HCT116 (cell line): Measurements from ENCODE around the gene CCNYL1. TPM values are rescaled to one million over a fixed set of nuclear protein-coding genes. Genes with fewer than 3 reads are reported as not detected.

ENCODE experiments used
- ATAC-seq: fragments of 200-7000 bp; cut with Tn5 transposase; 2 replicates; pipeline ENCODE4 v1.9.1; 2020; ENCODE audit warnings: mild to moderate bottlenecking, moderate library complexity
- BruUV-seq: library from RNA; stranded (reverse); fragments of 400-500 nt; replicated peaks from 2 replicates; lab custom pipeline; 2021; lab: Mats Ljungman, UMichigan
- CTCF ChIA-PET: fragments of 300-600 bp; sonication (Branson Sonifier 250); formaldehyde crosslinking; loops from one replicate; lab custom pipeline; 2021; ENCODE audit warnings: antibody characterized with exemption; lab: Charles Lee
- POLR2A ChIA-PET: fragments of 300-600, 350-600 bp; sonication (Branson Sonifier 250); formaldehyde crosslinking; loops from one replicate; lab custom pipeline; 2021; ENCODE audit warnings: antibody characterized with exemption; lab: Charles Lee
- RAD21 ChIA-PET, 2 experiments: fragments of 300-600 bp; sonication (Branson Sonifier 250); formaldehyde crosslinking; loops; one replicate each; lab custom pipeline; 2023; ENCODE audit warnings: low total read pairs in 2 of 2; ENCODE audit not compliant: uncharacterized antibody in 2 of 2, unreplicated experiment in 2 of 2, low non-redundant PET in 1 of 2; lab: Charles Lee
- DNase-seq: peaks from one replicate; pipeline ENCODE4 v3.0.0-alpha.2; 2010; ENCODE audit warnings: low read depth, low spot score
- H2AFZ ChIP-seq: fragments of 200-600 bp; shearing (Covaris generic), sonication (generic); 2 replicates; pipeline ENCODE4 v1.6.1; 2017; ENCODE audit warnings: low read depth, mixed run types, mixed read lengths, antibody characterized with exemption, low read length; ENCODE audit not compliant: poor library complexity, severe bottlenecking
- H3K27ac ChIP-seq: 2 replicates; pipeline ENCODE4 v1.5.1; 2012; ENCODE audit warnings: low read depth, low read length
- H3K27me3 ChIP-seq: fragments of 200-600 bp; sonication (generic); 2 replicates; pipeline ENCODE4 v1.6.1; 2016; ENCODE audit warnings: mixed run types, low read length, mixed read lengths; ENCODE audit not compliant: insufficient read depth
- H3K36me3 ChIP-seq, 2 experiments: fragments of 200-500 bp in 1 of 2; fragments of 200-600 bp in 1 of 2; sonication (Bioruptor generic) in 1 of 2; sonication (generic) in 1 of 2; 2 replicates each; pipeline versions ENCODE4 v1.5.1 to v1.6.1; 2014 to 2016; ENCODE audit warnings: low read length in 2 of 2, inconsistent platforms in 1 of 2, mixed read lengths in 1 of 2, mixed run types in 1 of 2; ENCODE audit not compliant: insufficient read depth in 2 of 2, control insufficient read depth in 1 of 2
- H3K4me1 ChIP-seq, 2 experiments: fragments of 200-600 bp in 1 of 2; sonication (generic) in 1 of 2; 2 replicates each; pipeline versions ENCODE4 v1.5.1 to v1.6.1; 2012 to 2017; ENCODE audit warnings: low read length in 2 of 2, inconsistent platforms in 1 of 2, mild to moderate bottlenecking in 1 of 2, mixed read lengths in 1 of 2, mixed run types in 1 of 2, moderate library complexity in 1 of 2; ENCODE audit not compliant: insufficient read depth in 2 of 2, control insufficient read depth in 1 of 2
- H3K4me2 ChIP-seq: fragments of 200-600 bp; sonication (generic); 2 replicates; pipeline ENCODE4 v1.6.1; 2017; ENCODE audit warnings: mixed run types, low read length, mixed read lengths
- H3K4me3 ChIP-seq, 2 experiments: fragments of 200-600 bp in 1 of 2; sonication (generic) in 1 of 2; replicated peaks in 1 of 2; 2 replicates each; pipeline ENCODE4 v1.5.1; 2011 to 2016; ENCODE audit warnings: low read length in 2 of 2, control low read depth in 1 of 2, low read depth in 1 of 2, mild to moderate bottlenecking in 1 of 2, mixed read lengths in 1 of 2, mixed run types in 1 of 2
- H3K79me2 ChIP-seq: fragments of 200-600 bp; sonication (generic); 2 replicates; pipeline ENCODE4 v1.6.1; 2017; ENCODE audit warnings: mild to moderate bottlenecking, mixed run types, low read length, moderate library complexity, mixed read lengths; ENCODE audit not compliant: insufficient read depth
- H3K9ac ChIP-seq: fragments of 200-600 bp; sonication (generic); 2 replicates; pipeline ENCODE4 v1.6.1; 2016; ENCODE audit warnings: low read length, mixed read lengths
- H3K9me2 ChIP-seq: fragments of 200-600 bp; sonication (generic), shearing (Covaris generic); 2 replicates; pipeline ENCODE4 v1.6.1; 2017; ENCODE audit warnings: mixed run types, mild to moderate bottlenecking, moderate library complexity; ENCODE audit not compliant: insufficient read depth
- H3K9me3 ChIP-seq, 2 experiments: fragments of 200-500 bp in 1 of 2; fragments of 200-600 bp in 1 of 2; sonication (Bioruptor generic) in 1 of 2; sonication (generic) in 1 of 2; 2 replicates each; pipeline ENCODE4 v1.6.1; 2014 to 2017; ENCODE audit warnings: low read length in 2 of 2, mixed read lengths in 2 of 2, inconsistent platforms in 1 of 2, low read depth in 1 of 2, mild to moderate bottlenecking in 1 of 2, mixed run types in 1 of 2, moderate library complexity in 1 of 2; ENCODE audit not compliant: control insufficient read depth in 1 of 2, insufficient read depth in 1 of 2
- H4K20me1 ChIP-seq: fragments of 200-600 bp; sonication (generic), shearing (Covaris generic); 2 replicates; pipeline ENCODE4 v1.6.1; 2017; ENCODE audit warnings: mixed run types, mild to moderate bottlenecking, moderate library complexity; ENCODE audit not compliant: insufficient read depth
- CBX3 ChIP-seq: IDR thresholded peaks from 2 replicates; pipeline ENCODE4 v1.6.1; 2012; ENCODE audit warnings: low read depth
- CEBPB ChIP-seq: IDR thresholded peaks from 2 replicates; pipeline ENCODE4 v1.6.1; 2012; ENCODE audit warnings: low read depth
- CTCF ChIP-seq, 3 experiments: fragments of 200-600 bp in 1 of 3; sonication (generic) in 1 of 3; IDR thresholded peaks in 2 of 3; conservative IDR thresholded peaks in 1 of 3; 2 replicates each; pipeline ENCODE4 v1.5.1; 2012 to 2017; ENCODE audit warnings: low read depth in 2 of 3, low read length in 2 of 3, antibody characterized with exemption in 1 of 3, borderline replicate concordance in 1 of 3, control low read depth in 1 of 3, mild to moderate bottlenecking in 1 of 3, mixed read lengths in 1 of 3, mixed run types in 1 of 3, moderate library complexity in 1 of 3; ENCODE audit not compliant: insufficient read depth in 1 of 3
- EZH2 ChIP-seq: fragments of 200-600 bp; sonication (generic); IDR thresholded peaks from 2 replicates; pipeline ENCODE4 v1.6.1; 2017; ENCODE audit warnings: antibody characterized with exemption, mixed run types
- EZH2phosphoT487 ChIP-seq: fragments of 200-600 bp; IDR thresholded peaks from 2 replicates; pipeline ENCODE4 v1.6.1; 2018; ENCODE audit warnings: antibody characterized with exemption, borderline replicate concordance
- FOSL1 ChIP-seq: IDR thresholded peaks from 2 replicates; pipeline ENCODE4 v1.6.1; 2012; ENCODE audit warnings: low read depth
- JUND ChIP-seq: IDR thresholded peaks from 2 replicates; pipeline ENCODE4 v1.6.1; 2012
- POLR2A ChIP-seq: IDR thresholded peaks from 2 replicates; pipeline ENCODE4 v1.7.0; 2011; ENCODE audit warnings: borderline replicate concordance; ENCODE audit not compliant: insufficient read depth, insufficient read length; ENCODE audit errors: extremely low read depth
- RAD21 ChIP-seq: IDR thresholded peaks from 2 replicates; pipeline ENCODE4 v1.6.1; 2012; ENCODE audit warnings: low read depth, mild to moderate bottlenecking
- SP1 ChIP-seq: IDR thresholded peaks from 2 replicates; pipeline ENCODE4 v1.6.1; 2012; ENCODE audit warnings: low read depth
- SRF ChIP-seq: IDR thresholded peaks from 2 replicates; pipeline ENCODE4 v1.6.1; 2012; ENCODE audit warnings: low read depth
- TCF7L2 ChIP-seq: IDR thresholded peaks from 2 replicates; pipeline ENCODE4 v1.7.0; 2011; ENCODE audit warnings: borderline replicate concordance, inconsistent platforms; ENCODE audit not compliant: insufficient read depth, insufficient read length; ENCODE audit errors: extremely low read depth
- YY1 ChIP-seq: IDR thresholded peaks from 2 replicates; pipeline ENCODE4 v1.6.1; 2011; ENCODE audit warnings: low read length, low read depth, moderate library complexity, mild to moderate bottlenecking; ENCODE audit not compliant: insufficient replicate concordance; ENCODE audit errors: extremely low read depth
- ZBTB33 ChIP-seq: IDR thresholded peaks from 2 replicates; pipeline ENCODE4 v1.6.1; 2011; ENCODE audit warnings: mild to moderate bottlenecking, low read length, moderate library complexity; ENCODE audit not compliant: insufficient replicate concordance; ENCODE audit errors: extremely low read depth
- intact Hi-C: fragments of 100-400 bp; cut with micrococcal nuclease; formaldehyde crosslinking; loops from 2 replicates; pipeline ENCODE4 v1.10.0; 2022
- total RNA-seq: library from RNA; stranded (reverse); gene quantifications from one replicate; pipeline ENCODE4 v1.2.1, GENCODE V29; 2021; ENCODE audit not compliant: unreplicated experiment
- TF ChIP-seq, protein P1 (sequence below): IDR thresholded peaks from 2 replicates; pipeline ENCODE4 v1.6.1; 2012
- TF ChIP-seq, protein P2 (sequence below): IDR thresholded peaks from 2 replicates; pipeline ENCODE4 v1.6.1; 2012
- TF ChIP-seq, protein P3 (sequence below): IDR thresholded peaks from 2 replicates; pipeline ENCODE4 v1.6.1; 2012; ENCODE audit warnings: low read depth

Gene CCNYL1
- total RNA-seq, 1 experiment from 2014 or later: 14.9 TPM

- no peak overlapping the region for H3K4me2 ChIP-seq
- H3K36me3 ChIP-seq: 0 out of 4 replicates have a peak, but pooled peaks cover 0 to 5% of the 10 kb centered on the region in 2 experiments
- no peaks in the 10 kb centered on the region for H3K4me1 ChIP-seq
- ChIA-PET CTCF (interaction anchor here (2.7 kb wide), 1 partner anchor 9 kb away, joined by 8 read pairs; no protein-coding TSS in a partner anchor), POLR2A (no interaction called here), RAD21 (no interaction called here)
- no peaks in the 10 kb centered on the region for H3K27me3 ChIP-seq
- no peak overlapping the region for H3K27ac ChIP-seq
- TF ChIP-seq CTCF (IDR thresholded peaks at IDR 0.05 in 2 of 3, conservative IDR thresholded peaks at IDR 0.05 in 1 of 3; ENCODE audit: borderline replicate concordance in 1 of 3, insufficient read depth in 1 of 3, low read depth in 2 of 3, low read length in 2 of 3) (no peak), EZH2phosphoT487 (no peak), CBX3 (no peak), ZBTB33 (no peak), POLR2A (no peak), JUND (no peak), RAD21 (no peak), EZH2 (no peak), FOSL1 (no peak), SRF (no peak), YY1 (no peak), SP1 (no peak), TCF7L2 (no peak), CEBPB (no peak)
- TF ChIP-seq, protein P1, sequence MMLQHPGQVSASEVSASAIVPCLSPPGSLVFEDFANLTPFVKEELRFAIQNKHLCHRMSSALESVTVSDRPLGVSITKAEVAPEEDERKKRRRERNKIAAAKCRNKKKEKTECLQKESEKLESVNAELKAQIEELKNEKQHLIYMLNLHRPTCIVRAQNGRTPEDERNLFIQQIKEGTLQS: no peak
- TF ChIP-seq, protein P2, sequence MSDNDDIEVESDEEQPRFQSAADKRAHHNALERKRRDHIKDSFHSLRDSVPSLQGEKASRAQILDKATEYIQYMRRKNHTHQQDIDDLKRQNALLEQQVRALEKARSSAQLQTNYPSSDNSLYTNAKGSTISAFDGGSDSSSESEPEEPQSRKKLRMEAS: no peak
- TF ChIP-seq, protein P3, sequence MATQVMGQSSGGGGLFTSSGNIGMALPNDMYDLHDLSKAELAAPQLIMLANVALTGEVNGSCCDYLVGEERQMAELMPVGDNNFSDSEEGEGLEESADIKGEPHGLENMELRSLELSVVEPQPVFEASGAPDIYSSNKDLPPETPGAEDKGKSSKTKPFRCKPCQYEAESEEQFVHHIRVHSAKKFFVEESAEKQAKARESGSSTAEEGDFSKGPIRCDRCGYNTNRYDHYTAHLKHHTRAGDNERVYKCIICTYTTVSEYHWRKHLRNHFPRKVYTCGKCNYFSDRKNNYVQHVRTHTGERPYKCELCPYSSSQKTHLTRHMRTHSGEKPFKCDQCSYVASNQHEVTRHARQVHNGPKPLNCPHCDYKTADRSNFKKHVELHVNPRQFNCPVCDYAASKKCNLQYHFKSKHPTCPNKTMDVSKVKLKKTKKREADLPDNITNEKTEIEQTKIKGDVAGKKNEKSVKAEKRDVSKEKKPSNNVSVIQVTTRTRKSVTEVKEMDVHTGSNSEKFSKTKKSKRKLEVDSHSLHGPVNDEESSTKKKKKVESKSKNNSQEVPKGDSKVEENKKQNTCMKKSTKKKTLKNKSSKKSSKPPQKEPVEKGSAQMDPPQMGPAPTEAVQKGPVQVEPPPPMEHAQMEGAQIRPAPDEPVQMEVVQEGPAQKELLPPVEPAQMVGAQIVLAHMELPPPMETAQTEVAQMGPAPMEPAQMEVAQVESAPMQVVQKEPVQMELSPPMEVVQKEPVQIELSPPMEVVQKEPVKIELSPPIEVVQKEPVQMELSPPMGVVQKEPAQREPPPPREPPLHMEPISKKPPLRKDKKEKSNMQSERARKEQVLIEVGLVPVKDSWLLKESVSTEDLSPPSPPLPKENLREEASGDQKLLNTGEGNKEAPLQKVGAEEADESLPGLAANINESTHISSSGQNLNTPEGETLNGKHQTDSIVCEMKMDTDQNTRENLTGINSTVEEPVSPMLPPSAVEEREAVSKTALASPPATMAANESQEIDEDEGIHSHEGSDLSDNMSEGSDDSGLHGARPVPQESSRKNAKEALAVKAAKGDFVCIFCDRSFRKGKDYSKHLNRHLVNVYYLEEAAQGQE: no peak
- ATAC-seq (no peak), DNase-seq (no peak)
- no peak overlapping the region for H3K4me3 ChIP-seq
- no TSS peak for BruUV-seq
- no peaks in the 10 kb centered on the region for H3K9me2 ChIP-seq
- H3K9me3 ChIP-seq: no peaks in the 10 kb centered on the region
- no peak overlapping the region for H2AFZ ChIP-seq
- H3K79me2 ChIP-seq: no peaks in the 10 kb centered on the region
- intact Hi-C loops: no loop called here
- no peaks in the 10 kb centered on the region for H4K20me1 ChIP-seq
- H3K9ac ChIP-seq: no peak overlapping the region
Measured at GRCh38 chr2:207754498-207755383, 43.3 kb downstream of the CCNYL1 start.
